Measurements from ENCODE around the gene XPNPEP2. TPM values are rescaled to one million over a fixed set of nuclear protein-coding genes. Genes with fewer than 3 reads are reported as not detected.

XPNPEP2 gene
- total RNA-seq (1 to 10 TPM in 1 of 2 donors, under 1 TPM in 1; 0.19 to 2.1 TPM), polyA plus RNA-seq (10 to 100 TPM in 1 of 2 donors, 1 to 10 TPM in 1; 7.7 to 23.0 TPM)

- peaks cover 3 to 39% (median 32%) of the 10 kb centered on the region in 4 donors for H3K4me1 ChIP-seq (ENCODE audit: control insufficient read depth in 4 of 4, insufficient read depth in 4 of 4, low read length in 3 of 4)
- H3K4me3 ChIP-seq (ENCODE audit: low read depth in 1 of 3, low read length in 3 of 3): peak within 1 kb of the TSS in 2 of 3 donors; percentile 0 to 20
- no peaks in the 10 kb centered on the region for H3K36me3 ChIP-seq (ENCODE audit: control insufficient read depth in 4 of 4, insufficient read depth in 3 of 4, low read depth in 1 of 4, low read length in 3 of 4)
- WGBS: 32% methylated on average over 13 of the region's 13 CpGs
- TF ChIP-seq, protein P1, sequence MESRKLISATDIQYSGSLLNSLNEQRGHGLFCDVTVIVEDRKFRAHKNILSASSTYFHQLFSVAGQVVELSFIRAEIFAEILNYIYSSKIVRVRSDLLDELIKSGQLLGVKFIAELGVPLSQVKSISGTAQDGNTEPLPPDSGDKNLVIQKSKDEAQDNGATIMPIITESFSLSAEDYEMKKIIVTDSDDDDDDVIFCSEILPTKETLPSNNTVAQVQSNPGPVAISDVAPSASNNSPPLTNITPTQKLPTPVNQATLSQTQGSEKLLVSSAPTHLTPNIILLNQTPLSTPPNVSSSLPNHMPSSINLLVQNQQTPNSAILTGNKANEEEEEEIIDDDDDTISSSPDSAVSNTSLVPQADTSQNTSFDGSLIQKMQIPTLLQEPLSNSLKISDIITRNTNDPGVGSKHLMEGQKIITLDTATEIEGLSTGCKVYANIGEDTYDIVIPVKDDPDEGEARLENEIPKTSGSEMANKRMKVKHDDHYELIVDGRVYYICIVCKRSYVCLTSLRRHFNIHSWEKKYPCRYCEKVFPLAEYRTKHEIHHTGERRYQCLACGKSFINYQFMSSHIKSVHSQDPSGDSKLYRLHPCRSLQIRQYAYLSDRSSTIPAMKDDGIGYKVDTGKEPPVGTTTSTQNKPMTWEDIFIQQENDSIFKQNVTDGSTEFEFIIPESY (IDR thresholded peaks at IDR 0.05): no peak
- TF ChIP-seq FOXA2 (IDR thresholded peaks at IDR 0.05): no peak
- peak; percentile 14 for TF ChIP-seq SP1 (IDR thresholded peaks at IDR 0.05)
- TF ChIP-seq HNF4A (conservative IDR thresholded peaks at IDR 0.05): peak; percentile 65 to 75
- no peak for TF ChIP-seq TAF1 (conservative IDR thresholded peaks at IDR 0.05)
- no peaks in the 10 kb centered on the region for H3K27me3 ChIP-seq (ENCODE audit: control insufficient read depth in 4 of 4, insufficient read depth in 4 of 4, low read length in 3 of 4)
- H3K27ac ChIP-seq (ENCODE audit: low read depth in 1 of 2, low read length in 2 of 2): peak within 1 kb of the TSS in 1 of 2 donors; percentile 70
- DNase-seq (ENCODE audit: low spot score): no peak
- no peak within 1 kb of the TSS for H3K9ac ChIP-seq (ENCODE audit: low read depth in 1 of 2, low read length in 2 of 2)
- H3K9me3 ChIP-seq (ENCODE audit: control insufficient read depth in 4 of 4, low read length in 3 of 4): no peaks in the 10 kb centered on the region
Measured at GRCh38 chrX:129738466-129739308, at the start of gene XPNPEP2. Gene XPNPEP2 (plus strand): TSS chrX:129738979. CDS start chrX:129739214, 235 bp downstream.

GRCh38 chrX:129689796-129690195, 49.0 kb upstream of the XPNPEP2 start:
- TF ChIP-seq, protein P2, sequence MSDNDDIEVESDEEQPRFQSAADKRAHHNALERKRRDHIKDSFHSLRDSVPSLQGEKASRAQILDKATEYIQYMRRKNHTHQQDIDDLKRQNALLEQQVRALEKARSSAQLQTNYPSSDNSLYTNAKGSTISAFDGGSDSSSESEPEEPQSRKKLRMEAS (IDR thresholded peaks at IDR 0.05): no peak
- TF ChIP-seq GABPA (IDR thresholded peaks at IDR 0.05 in 1 of 2, conservative IDR thresholded peaks at IDR 0.05 in 1 of 2) (no peak), ATF3 (IDR thresholded peaks at IDR 0.05) (no peak), HNF4G (IDR thresholded peaks at IDR 0.05) (no peak), RAD21 (IDR thresholded peaks at IDR 0.05) (no peak), HNF4A (conservative IDR thresholded peaks at IDR 0.05) (no peak), EGR1 (IDR thresholded peaks at IDR 0.05; ENCODE audit: low read depth in 2 of 2) (no peak), FOXA2 (IDR thresholded peaks at IDR 0.05) (no peak), JUND (IDR thresholded peaks at IDR 0.05) (no peak), TAF1 (conservative IDR thresholded peaks at IDR 0.05) (no peak), NR2F2 (IDR thresholded peaks at IDR 0.05) (no peak), FOXA1 (IDR thresholded peaks at IDR 0.05) (no peak), YY1 (IDR thresholded peaks at IDR 0.05) (no peak), SP1 (IDR thresholded peaks at IDR 0.05) (no peak)
- TF ChIP-seq, protein P3, sequence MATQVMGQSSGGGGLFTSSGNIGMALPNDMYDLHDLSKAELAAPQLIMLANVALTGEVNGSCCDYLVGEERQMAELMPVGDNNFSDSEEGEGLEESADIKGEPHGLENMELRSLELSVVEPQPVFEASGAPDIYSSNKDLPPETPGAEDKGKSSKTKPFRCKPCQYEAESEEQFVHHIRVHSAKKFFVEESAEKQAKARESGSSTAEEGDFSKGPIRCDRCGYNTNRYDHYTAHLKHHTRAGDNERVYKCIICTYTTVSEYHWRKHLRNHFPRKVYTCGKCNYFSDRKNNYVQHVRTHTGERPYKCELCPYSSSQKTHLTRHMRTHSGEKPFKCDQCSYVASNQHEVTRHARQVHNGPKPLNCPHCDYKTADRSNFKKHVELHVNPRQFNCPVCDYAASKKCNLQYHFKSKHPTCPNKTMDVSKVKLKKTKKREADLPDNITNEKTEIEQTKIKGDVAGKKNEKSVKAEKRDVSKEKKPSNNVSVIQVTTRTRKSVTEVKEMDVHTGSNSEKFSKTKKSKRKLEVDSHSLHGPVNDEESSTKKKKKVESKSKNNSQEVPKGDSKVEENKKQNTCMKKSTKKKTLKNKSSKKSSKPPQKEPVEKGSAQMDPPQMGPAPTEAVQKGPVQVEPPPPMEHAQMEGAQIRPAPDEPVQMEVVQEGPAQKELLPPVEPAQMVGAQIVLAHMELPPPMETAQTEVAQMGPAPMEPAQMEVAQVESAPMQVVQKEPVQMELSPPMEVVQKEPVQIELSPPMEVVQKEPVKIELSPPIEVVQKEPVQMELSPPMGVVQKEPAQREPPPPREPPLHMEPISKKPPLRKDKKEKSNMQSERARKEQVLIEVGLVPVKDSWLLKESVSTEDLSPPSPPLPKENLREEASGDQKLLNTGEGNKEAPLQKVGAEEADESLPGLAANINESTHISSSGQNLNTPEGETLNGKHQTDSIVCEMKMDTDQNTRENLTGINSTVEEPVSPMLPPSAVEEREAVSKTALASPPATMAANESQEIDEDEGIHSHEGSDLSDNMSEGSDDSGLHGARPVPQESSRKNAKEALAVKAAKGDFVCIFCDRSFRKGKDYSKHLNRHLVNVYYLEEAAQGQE (IDR thresholded peaks at IDR 0.05): no peak
- TF ChIP-seq, protein P1 (IDR thresholded peaks at IDR 0.05): no peak
- TF ChIP-seq, protein P4, sequence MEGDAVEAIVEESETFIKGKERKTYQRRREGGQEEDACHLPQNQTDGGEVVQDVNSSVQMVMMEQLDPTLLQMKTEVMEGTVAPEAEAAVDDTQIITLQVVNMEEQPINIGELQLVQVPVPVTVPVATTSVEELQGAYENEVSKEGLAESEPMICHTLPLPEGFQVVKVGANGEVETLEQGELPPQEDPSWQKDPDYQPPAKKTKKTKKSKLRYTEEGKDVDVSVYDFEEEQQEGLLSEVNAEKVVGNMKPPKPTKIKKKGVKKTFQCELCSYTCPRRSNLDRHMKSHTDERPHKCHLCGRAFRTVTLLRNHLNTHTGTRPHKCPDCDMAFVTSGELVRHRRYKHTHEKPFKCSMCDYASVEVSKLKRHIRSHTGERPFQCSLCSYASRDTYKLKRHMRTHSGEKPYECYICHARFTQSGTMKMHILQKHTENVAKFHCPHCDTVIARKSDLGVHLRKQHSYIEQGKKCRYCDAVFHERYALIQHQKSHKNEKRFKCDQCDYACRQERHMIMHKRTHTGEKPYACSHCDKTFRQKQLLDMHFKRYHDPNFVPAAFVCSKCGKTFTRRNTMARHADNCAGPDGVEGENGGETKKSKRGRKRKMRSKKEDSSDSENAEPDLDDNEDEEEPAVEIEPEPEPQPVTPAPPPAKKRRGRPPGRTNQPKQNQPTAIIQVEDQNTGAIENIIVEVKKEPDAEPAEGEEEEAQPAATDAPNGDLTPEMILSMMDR (IDR thresholded peaks at IDR 0.05; ENCODE audit: low read depth, low read length, missing input control): no peak
- 92% methylated on average over 5 of the region's 5 CpGs for WGBS

More at GRCh38 chrX:129689796-129690195, 49.0 kb upstream of the XPNPEP2 start:
- H3K9ac ChIP-seq (ENCODE audit: low read depth in 1 of 2, low read length in 2 of 2): no peak overlapping the region
- no peak overlapping the region for H3K27ac ChIP-seq (ENCODE audit: low read depth in 1 of 2, low read length in 2 of 2)
- H3K9me3 ChIP-seq (ENCODE audit: control insufficient read depth in 4 of 4, low read length in 3 of 4): no peaks in the 10 kb centered on the region
- H3K4me3 ChIP-seq (ENCODE audit: low read depth in 1 of 3, low read length in 3 of 3): no peak overlapping the region
- H3K27me3 ChIP-seq (ENCODE audit: control insufficient read depth in 4 of 4, insufficient read depth in 4 of 4, low read length in 3 of 4): no peaks in the 10 kb centered on the region
- no peaks in the 10 kb centered on the region for H3K36me3 ChIP-seq (ENCODE audit: control insufficient read depth in 4 of 4, insufficient read depth in 3 of 4, low read depth in 1 of 4, low read length in 3 of 4)
- H3K4me1 ChIP-seq (ENCODE audit: control insufficient read depth in 4 of 4, insufficient read depth in 4 of 4, low read length in 3 of 4): peaks cover 0 to 4% (median 3%) of the 10 kb centered on the region in 4 donors
- DNase-seq (ENCODE audit: low spot score): no peak

All from liver (tissue), 9 donors.